ENCODE data around the gene ADK.
"Not testable (repeated sequence)": the region's sequence is repeated elsewhere in the genome, so short reads cannot be mapped to it uniquely, and the experiment has no call there.

ADK gene

GRCh38 chr10:74556072-74556705 is 405.2 kb downstream of the ADK start:
- no peak for DNase-seq (ENCODE audit: low read depth)

- DNase-seq (ENCODE audit: low read depth), result no peak
These were observed 406.1 kb downstream of the ADK start for GRCh38 chr10:74557098-74557497.

GRCh38 chr10:74558403-74558802 is 407.4 kb downstream of the ADK start:
- no peak for DNase-seq (ENCODE audit: low read depth)

- DNase-seq (ENCODE audit: low read depth), result no peak
These were observed 407.9 kb downstream of the ADK start for GRCh38 chr10:74558897-74559296.

- not testable (repeated sequence) for DNase-seq (ENCODE audit: low read depth)
These were observed 417.9 kb downstream of the ADK start for GRCh38 chr10:74568896-74569295.

GRCh38 chr10:74573497-74573896 is 422.5 kb downstream of the ADK start:
- DNase-seq (ENCODE audit: low read depth), result not testable (repeated sequence)

- no peak for DNase-seq (ENCODE audit: low read depth)
These were observed 424.2 kb downstream of the ADK start for GRCh38 chr10:74575191-74575720.

GRCh38 chr10:74575912-74576311 is 424.9 kb downstream of the ADK start:
- DNase-seq (ENCODE audit: low read depth), result no peak

GRCh38 chr10:74576586-74576985 is 425.6 kb downstream of the ADK start:
- no peak for DNase-seq (ENCODE audit: low read depth)

GRCh38 chr10:74580438-74580837 is 429.4 kb downstream of the ADK start:
- not testable (repeated sequence) for DNase-seq (ENCODE audit: low read depth)

GRCh38 chr10:74582566-74582965 is 431.5 kb downstream of the ADK start:
- DNase-seq (ENCODE audit: low read depth), result no peak

- DNase-seq (ENCODE audit: low read depth), result peak; percentile 31
These were observed 434.4 kb downstream of the ADK start for GRCh38 chr10:74585231-74586087.

GRCh38 chr10:74586088-74586585 is 435.1 kb downstream of the ADK start:
- peak; percentile 3 for DNase-seq (ENCODE audit: low read depth)

GRCh38 chr10:74587109-74587854 is 436.3 kb downstream of the ADK start:
- DNase-seq (ENCODE audit: low read depth), result no peak

GRCh38 chr10:74589226-74589673 is 438.2 kb downstream of the ADK start:
- peak; percentile 71 for DNase-seq (ENCODE audit: low read depth)

GRCh38 chr10:74589851-74590250 is 438.8 kb downstream of the ADK start:
- no peak for DNase-seq (ENCODE audit: low read depth)

GRCh38 chr10:74593470-74593869 is 442.4 kb downstream of the ADK start:
- no peak for DNase-seq (ENCODE audit: low read depth)

GRCh38 chr10:74596713-74597112 is 445.7 kb downstream of the ADK start:
- DNase-seq (ENCODE audit: low read depth), result no peak

- no peak for DNase-seq (ENCODE audit: low read depth)
These were observed 448.0 kb downstream of the ADK start for GRCh38 chr10:74598891-74599566.

- DNase-seq (ENCODE audit: low read depth), result no peak
These were observed 448.7 kb downstream of the ADK start for GRCh38 chr10:74599672-74600071.

- no peak for DNase-seq (ENCODE audit: low read depth)
These were observed 449.1 kb downstream of the ADK start for GRCh38 chr10:74600170-74600569.

GRCh38 chr10:74602576-74602975 is 451.6 kb downstream of the ADK start:
- DNase-seq (ENCODE audit: low read depth), result no peak
